ENCODE measurements around the gene NUP210. TPM values are rescaled to one million over a fixed set of nuclear protein-coding genes. Genes with fewer than 3 reads are reported as not detected.

NUP210 gene
- polyA plus RNA-seq, 1 donor: 26.0 TPM

DNA sequence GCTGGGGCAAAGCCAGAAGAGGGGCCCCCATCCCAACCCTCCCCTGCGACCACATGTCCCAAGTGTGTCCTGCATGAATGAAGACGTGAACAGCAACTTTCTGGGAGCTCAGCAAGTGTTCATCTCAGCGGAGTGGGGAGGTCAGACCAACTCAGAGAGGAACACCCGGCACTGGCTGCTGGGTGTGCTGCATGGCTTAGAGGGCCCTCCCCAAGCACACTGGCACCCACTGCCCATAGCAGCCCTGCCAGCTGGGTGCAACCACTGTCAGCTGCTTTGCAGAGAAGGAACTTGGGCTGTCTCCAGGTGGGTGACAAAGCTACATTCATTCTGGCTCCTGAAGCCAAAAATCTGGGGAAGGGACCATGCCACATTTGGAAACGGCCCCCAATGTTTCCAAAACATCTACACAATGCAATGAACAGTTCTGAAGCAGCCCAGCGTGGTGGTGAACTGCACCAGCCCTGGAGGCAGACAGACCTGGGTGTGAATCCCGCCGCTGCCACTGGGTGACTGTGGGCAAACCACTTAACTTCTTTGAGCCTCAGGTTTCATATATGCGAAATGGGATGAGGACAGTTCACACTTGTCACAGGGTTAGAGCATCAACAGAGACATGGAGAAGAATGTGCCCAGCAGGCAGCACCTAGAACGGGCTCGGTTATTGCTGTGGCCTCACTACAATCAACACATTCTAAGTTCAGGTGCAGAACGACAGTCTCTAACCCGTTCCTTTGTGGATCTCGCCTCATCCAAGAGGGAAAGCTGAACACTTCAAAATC is 145.4 kb downstream of the NUP210 start:
- Histone ChIP-seq H3K36me3 (ENCODE audit: control insufficient read depth, insufficient read depth, low read length) (no peaks in the 10 kb centered on the region), H3K9me3 (ENCODE audit: control insufficient read depth, low read depth, low read length) (no peaks in the 10 kb centered on the region), H3K27ac (ENCODE audit: low read length) (no peak overlapping the region), H3K4me1 (ENCODE audit: control insufficient read depth, insufficient read depth, low read length) (no peaks in the 10 kb centered on the region), H3K27me3 (ENCODE audit: control insufficient read depth, insufficient read depth, low read length) (peaks cover 31% of the 10 kb centered on the region), H3K4me3 (ENCODE audit: low read length) (no peak overlapping the region)
- WGBS (ENCODE audit: insufficient coverage, low lambda C conversion rate): 90% methylated on average over 2 of the region's 14 CpGs
- no peak for DNase-seq

DNA sequence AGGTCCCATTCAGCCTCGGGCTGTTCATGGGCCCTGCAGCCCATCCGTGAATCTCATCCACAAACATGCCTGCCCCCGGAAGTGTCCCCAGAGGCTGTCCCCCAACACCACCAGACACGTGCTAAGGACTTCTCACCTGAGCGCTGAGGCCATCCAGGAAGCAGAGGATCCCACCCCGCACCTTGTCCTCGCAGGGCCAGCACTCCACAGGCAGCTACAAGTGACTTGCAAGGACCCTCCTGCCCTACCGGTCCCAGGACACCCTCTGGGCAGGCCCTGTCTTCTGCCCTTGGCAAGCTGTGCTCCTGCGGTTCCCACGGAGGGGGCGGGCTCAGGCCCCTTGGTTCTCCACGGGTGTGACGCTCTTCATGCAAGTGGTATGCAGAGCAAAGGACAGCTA is 146.0 kb downstream of the NUP210 start:
- H3K4me1 ChIP-seq (ENCODE audit: control insufficient read depth, insufficient read depth, low read length): no peaks in the 10 kb centered on the region
- no peaks in the 10 kb centered on the region for H3K36me3 ChIP-seq (ENCODE audit: control insufficient read depth, insufficient read depth, low read length)
- no peak for DNase-seq
- WGBS (ENCODE audit: insufficient coverage, low lambda C conversion rate): 50% methylated on average over 2 of the region's 13 CpGs
- H3K27me3 ChIP-seq (ENCODE audit: control insufficient read depth, insufficient read depth, low read length): peaks cover 26% of the 10 kb centered on the region
- no peak overlapping the region for H3K27ac ChIP-seq (ENCODE audit: low read length)
- no peak overlapping the region for H3K4me3 ChIP-seq (ENCODE audit: low read length)
- no peaks in the 10 kb centered on the region for H3K9me3 ChIP-seq (ENCODE audit: control insufficient read depth, low read depth, low read length)

DNA sequence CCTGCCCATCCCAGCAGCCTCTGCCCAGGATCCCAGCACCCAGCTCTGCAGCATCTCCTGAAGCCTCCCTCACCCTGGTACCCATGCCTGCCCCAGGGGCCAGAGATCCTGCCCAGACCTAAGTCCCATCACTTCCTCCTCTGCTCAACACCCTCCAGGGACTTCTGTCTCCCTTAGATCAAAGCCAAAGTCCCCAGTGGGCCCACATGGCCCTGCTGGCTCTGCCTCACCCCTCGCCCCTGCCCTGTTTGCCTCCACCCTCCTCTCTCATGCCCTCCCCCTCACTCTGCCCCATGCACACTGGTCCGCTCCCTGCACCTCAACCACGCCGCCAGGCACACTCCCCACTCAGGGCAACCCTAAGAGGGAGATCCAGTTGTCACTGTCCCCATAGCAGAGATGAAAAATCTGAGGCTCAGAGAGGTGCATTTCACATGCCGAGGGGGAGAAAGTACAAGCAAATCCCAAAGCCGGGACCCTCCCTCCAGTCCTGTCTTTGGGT is 146.5 kb downstream of the NUP210 start:
- H3K4me3 ChIP-seq (ENCODE audit: low read length): no peak overlapping the region
- no peaks in the 10 kb centered on the region for H3K9me3 ChIP-seq (ENCODE audit: control insufficient read depth, low read depth, low read length)
- no CpG with 5 or more reads among the region's 6 CpGs for WGBS (ENCODE audit: insufficient coverage, low lambda C conversion rate)
- no peak for DNase-seq
- H3K27me3 ChIP-seq (ENCODE audit: control insufficient read depth, insufficient read depth, low read length): peaks cover 26% of the 10 kb centered on the region
- no peaks in the 10 kb centered on the region for H3K4me1 ChIP-seq (ENCODE audit: control insufficient read depth, insufficient read depth, low read length)
- H3K36me3 ChIP-seq (ENCODE audit: control insufficient read depth, insufficient read depth, low read length): no peaks in the 10 kb centered on the region
- no peak overlapping the region for H3K27ac ChIP-seq (ENCODE audit: low read length)

GRCh38 chr3:13272831-13273603 is 147.1 kb downstream of the NUP210 start:
- no peaks in the 10 kb centered on the region for H3K9me3 ChIP-seq (ENCODE audit: control insufficient read depth, low read depth, low read length)
- H3K36me3 ChIP-seq (ENCODE audit: control insufficient read depth, insufficient read depth, low read length): no peaks in the 10 kb centered on the region
- no peak overlapping the region for H3K4me3 ChIP-seq (ENCODE audit: low read length)
- H3K27ac ChIP-seq (ENCODE audit: low read length): no peak overlapping the region
- H3K4me1 ChIP-seq (ENCODE audit: control insufficient read depth, insufficient read depth, low read length): no peaks in the 10 kb centered on the region
- peaks cover 24% of the 10 kb centered on the region for H3K27me3 ChIP-seq (ENCODE audit: control insufficient read depth, insufficient read depth, low read length)
- WGBS (ENCODE audit: insufficient coverage, low lambda C conversion rate): 77% methylated on average over 2 of the region's 10 CpGs
- DNase-seq: no peak

DNA sequence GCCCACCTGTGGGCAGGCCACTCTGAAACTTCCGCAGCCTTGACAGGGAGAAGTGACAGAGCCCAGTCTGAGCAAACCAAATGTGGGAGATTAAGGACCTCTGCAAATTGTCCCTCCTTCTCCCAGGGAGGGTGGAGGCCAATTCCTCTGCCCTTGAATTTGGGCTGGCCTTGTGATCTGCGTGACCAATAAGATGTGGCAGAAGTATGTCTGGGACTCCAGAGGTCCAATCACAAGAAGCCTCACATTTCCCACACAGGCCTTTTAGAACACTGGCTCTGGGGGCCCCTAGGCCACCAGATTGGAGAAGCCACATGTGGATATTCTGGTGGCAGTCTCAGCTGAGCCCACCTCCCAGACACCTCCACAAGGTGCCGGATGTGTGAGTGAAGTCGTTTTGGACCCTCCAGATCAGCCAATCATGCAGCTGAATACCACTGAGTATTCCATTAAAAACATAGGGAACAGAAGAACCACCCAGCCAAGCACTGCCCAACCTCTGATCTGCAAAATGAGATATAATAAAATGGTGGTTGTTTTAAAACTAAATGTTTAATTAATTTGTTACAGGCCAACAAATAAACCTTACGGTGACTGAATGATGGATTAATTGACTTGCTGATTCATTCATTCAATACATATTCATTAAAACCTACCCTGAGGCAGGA is 150.3 kb downstream of the NUP210 start:
- no peaks in the 10 kb centered on the region for H3K36me3 ChIP-seq (ENCODE audit: control insufficient read depth, insufficient read depth, low read length)
- 100% methylated on average over 1 of the region's 5 CpGs for whole genome bisulfite sequencing (ENCODE audit: insufficient coverage, low lambda C conversion rate)
- H3K9me3 ChIP-seq (ENCODE audit: control insufficient read depth, low read depth, low read length): no peaks in the 10 kb centered on the region
- peaks cover 17% of the 10 kb centered on the region for H3K27me3 ChIP-seq (ENCODE audit: control insufficient read depth, insufficient read depth, low read length)
- no peak overlapping the region for H3K27ac ChIP-seq (ENCODE audit: low read length)
- H3K4me3 ChIP-seq (ENCODE audit: low read length): no peak overlapping the region
- DNase-seq: no peak
- no peaks in the 10 kb centered on the region for H3K4me1 ChIP-seq (ENCODE audit: control insufficient read depth, insufficient read depth, low read length)

- Histone ChIP-seq H3K27me3 (ENCODE audit: control insufficient read depth, insufficient read depth, low read length) (peaks cover 18% of the 10 kb centered on the region), H3K36me3 (ENCODE audit: control insufficient read depth, insufficient read depth, low read length) (no peaks in the 10 kb centered on the region), H3K4me1 (ENCODE audit: control insufficient read depth, insufficient read depth, low read length) (no peaks in the 10 kb centered on the region), H3K4me3 (ENCODE audit: low read length) (no peak overlapping the region), H3K27ac (ENCODE audit: low read length) (no peak overlapping the region), H3K9me3 (ENCODE audit: control insufficient read depth, low read depth, low read length) (no peaks in the 10 kb centered on the region)
- no peak for DNase-seq
- 65% methylated on average over 4 of the region's 11 CpGs for WGBS (ENCODE audit: insufficient coverage, low lambda C conversion rate)
Observed at GRCh38 chr3:13268961-13269441, 151.1 kb downstream of the NUP210 start.

GRCh38 chr3:13268120-13268519 is 152.0 kb downstream of the NUP210 start:
- Histone ChIP-seq H3K4me1 (ENCODE audit: control insufficient read depth, insufficient read depth, low read length) (no peaks in the 10 kb centered on the region), H3K27ac (ENCODE audit: low read length) (no peak overlapping the region), H3K4me3 (ENCODE audit: low read length) (no peak overlapping the region), H3K36me3 (ENCODE audit: control insufficient read depth, insufficient read depth, low read length) (no peaks in the 10 kb centered on the region), H3K27me3 (ENCODE audit: control insufficient read depth, insufficient read depth, low read length) (peaks cover 10% of the 10 kb centered on the region), H3K9me3 (ENCODE audit: control insufficient read depth, low read depth, low read length) (no peaks in the 10 kb centered on the region)
- WGBS (ENCODE audit: insufficient coverage, low lambda C conversion rate): no CpG with 5 or more reads among the region's 2 CpGs
- DNase-seq: no peak

GRCh38 chr3:13266651-13267362 is 153.3 kb downstream of the NUP210 start:
- H3K4me3 ChIP-seq (ENCODE audit: low read length): no peak overlapping the region

More at GRCh38 chr3:13266651-13267362, 153.3 kb downstream of the NUP210 start:
- no peak for DNase-seq
- WGBS (ENCODE audit: insufficient coverage, low lambda C conversion rate): 50% methylated on average over 2 of the region's 14 CpGs
- Histone ChIP-seq H3K36me3 (ENCODE audit: control insufficient read depth, insufficient read depth, low read length) (no peaks in the 10 kb centered on the region), H3K27ac (ENCODE audit: low read length) (no peak overlapping the region), H3K4me1 (ENCODE audit: control insufficient read depth, insufficient read depth, low read length) (no peaks in the 10 kb centered on the region), H3K27me3 (ENCODE audit: control insufficient read depth, insufficient read depth, low read length) (peaks cover 9% of the 10 kb centered on the region), H3K9me3 (ENCODE audit: control insufficient read depth, low read depth, low read length) (no peaks in the 10 kb centered on the region)

All from large intestine (tissue), 3 donors.